GM12874 (cell line): ENCODE data around the gene IL31.

Source experiments
- CTCF ChIP-seq: IDR thresholded peaks from 2 replicates; pipeline ENCODE4 v1.5.1; 2011; ENCODE audit warnings: low read depth, mild to moderate bottlenecking, control low read depth, low read length, moderate library complexity; ENCODE audit not compliant: insufficient read depth

IL31 gene

GRCh38 chr12:122187466-122187865 lies 13.4 kb upstream of the IL31 start:
- no peak for TF ChIP-seq CTCF

GRCh38 chr12:122185494-122186082 lies 11.6 kb upstream of the IL31 start:
- TF ChIP-seq CTCF = no peak

GRCh38 chr12:122185079-122185478 lies 11.1 kb upstream of the IL31 start:
- no peak for TF ChIP-seq CTCF

GRCh38 chr12:122184517-122184916 lies 10.5 kb upstream of the IL31 start:
- TF ChIP-seq CTCF = no peak

GRCh38 chr12:122183588-122183940 lies 9.5 kb upstream of the IL31 start:
- no peak for TF ChIP-seq CTCF

GRCh38 chr12:122182887-122183587 lies 9.0 kb upstream of the IL31 start, which contains the start of gene LRRC43:
Gene LRRC43, plus strand, starts transcription at chr12:122183123. Its CDS starts 22 bp downstream, at chr12:122183145.
- no peak for TF ChIP-seq CTCF

- TF ChIP-seq CTCF = no peak
Measured at GRCh38 chr12:122172262-122172939, 1.6 kb downstream of the IL31 start.
